ENCODE measurements around the gene BET1. TPM values are rescaled to one million over a fixed set of nuclear protein-coding genes. Genes with fewer than 3 reads are reported as not detected.
A peak's percentile ranks its signal among the peaks of the same experiment; 100 is the strongest.

The BET1 gene
- total and polyA plus RNA-seq, 9 of the 15 experiments (the other 6 are each of a cell fraction or from before 2014, with no cell fraction given): 15.8 to 190 (median 37.8) TPM

DNA sequence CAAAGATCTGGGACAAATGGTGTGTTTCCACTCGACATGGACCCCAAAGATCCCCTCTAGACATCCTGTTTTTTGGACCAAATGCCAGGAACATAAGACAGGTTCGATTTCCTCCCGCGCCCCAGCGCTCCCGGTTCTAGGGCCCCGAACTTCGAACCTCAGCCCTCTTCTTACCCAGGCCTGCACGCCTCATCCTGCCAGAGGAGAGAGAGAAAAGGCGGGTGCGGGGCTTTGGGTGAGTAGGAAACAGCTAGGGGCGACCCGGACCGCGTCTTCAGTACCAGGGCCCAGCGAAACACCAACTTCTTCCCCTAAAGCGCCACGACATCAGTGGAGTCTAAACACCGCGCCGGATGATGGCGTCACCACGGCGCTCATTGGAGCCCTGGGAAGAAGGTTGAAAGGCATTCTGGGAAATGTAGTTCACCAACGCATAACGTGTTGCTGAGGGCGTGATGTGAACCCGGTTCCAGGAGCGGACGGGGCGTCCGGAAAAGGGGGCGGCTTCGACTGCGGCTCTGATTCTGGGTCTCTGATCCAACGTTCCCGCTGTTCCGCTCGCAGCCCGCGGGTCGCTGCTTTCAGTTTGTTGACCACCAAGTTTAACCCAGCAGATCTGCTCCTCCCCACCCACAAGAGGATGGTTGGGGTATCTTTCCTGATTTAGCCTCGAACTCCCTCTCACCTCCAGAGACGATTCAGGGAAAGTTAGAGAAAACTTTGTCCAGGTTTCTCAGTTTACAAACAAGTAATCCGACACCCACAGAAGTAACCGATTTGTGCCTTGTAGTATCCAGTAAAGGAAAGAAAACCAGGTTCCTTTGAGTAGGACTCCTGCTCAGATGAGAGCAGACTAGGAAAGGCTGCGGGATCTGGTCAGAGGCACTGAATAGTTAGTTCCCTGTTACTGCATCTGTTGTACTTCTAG lies at the start of gene BET1 (continued):
- TF ChIP-seq ZNF740 (CRISPR knock-in tag; IDR thresholded peaks at IDR 0.05): no peak
- no peak for TF ChIP-seq ZNF740 (tag; IDR thresholded peaks at IDR 0.05)
- TF ChIP-seq, protein P1, sequence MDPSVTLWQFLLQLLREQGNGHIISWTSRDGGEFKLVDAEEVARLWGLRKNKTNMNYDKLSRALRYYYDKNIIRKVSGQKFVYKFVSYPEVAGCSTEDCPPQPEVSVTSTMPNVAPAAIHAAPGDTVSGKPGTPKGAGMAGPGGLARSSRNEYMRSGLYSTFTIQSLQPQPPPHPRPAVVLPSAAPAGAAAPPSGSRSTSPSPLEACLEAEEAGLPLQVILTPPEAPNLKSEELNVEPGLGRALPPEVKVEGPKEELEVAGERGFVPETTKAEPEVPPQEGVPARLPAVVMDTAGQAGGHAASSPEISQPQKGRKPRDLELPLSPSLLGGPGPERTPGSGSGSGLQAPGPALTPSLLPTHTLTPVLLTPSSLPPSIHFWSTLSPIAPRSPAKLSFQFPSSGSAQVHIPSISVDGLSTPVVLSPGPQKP (CRISPR knock-in tag; IDR thresholded peaks at IDR 0.05): no peak
- TF ChIP-seq HDAC1 (IDR thresholded peaks at IDR 0.05): peak in 1 of 2 experiments; percentile 73; a peak in 1 of 4 replicates
- no peak for TF ChIP-seq SMAD1 (IDR thresholded peaks at IDR 0.05; ENCODE audit: low read depth, low read length, partially characterized antibody)
- peak; percentile 35; the same call in 1 of the 2 replicates for TF ChIP-seq TAF7 (tag; IDR thresholded peaks at IDR 0.05)
- TF ChIP-seq SREBF1 (IDR thresholded peaks at IDR 0.05; ENCODE audit: borderline replicate concordance, low read depth, low read length): peak; percentile 67; the same call in 1 of the 2 replicates
- TF ChIP-seq TCFL5 (CRISPR knock-in tag; conservative IDR thresholded peaks at IDR 0.05): no peak
- no peak for TF ChIP-seq ZNF140 (CRISPR knock-in tag; IDR thresholded peaks at IDR 0.05)
- TF ChIP-seq PYGO2 (tag; IDR thresholded peaks at IDR 0.05): no peak
- no peak for TF ChIP-seq MCM7 (IDR thresholded peaks at IDR 0.05)
- peak; percentile 98 for TF ChIP-seq CREB3L1 (IDR thresholded peaks at IDR 0.05; ENCODE audit: borderline replicate concordance, low read depth)
- no peak for TF ChIP-seq ZKSCAN8 (CRISPR knock-in tag; IDR thresholded peaks at IDR 0.05)
- TF ChIP-seq RFX1 (IDR thresholded peaks at IDR 0.05): no peak
- no peak for TF ChIP-seq HMGN3 (IDR thresholded peaks at IDR 0.05; ENCODE audit: borderline replicate concordance, extremely low read depth, insufficient read length, low read depth, low read length)
- no peak for TF ChIP-seq FUS (optimal IDR thresholded peaks at IDR 0.05; ENCODE audit: low read depth, low read length)
- TF ChIP-seq SOX6 (IDR thresholded peaks at IDR 0.05): no peak
- TF ChIP-seq NFYB (IDR thresholded peaks at IDR 0.05; ENCODE audit: extremely low read depth, insufficient read length): peak; percentile 84
- TF ChIP-seq SMARCE1 (IDR thresholded peaks at IDR 0.05): 0 out of 2 replicates have a peak, but pooled peaks have one; percentile 6
- TF ChIP-seq E4F1 (CRISPR knock-in tag; IDR thresholded peaks at IDR 0.05; ENCODE audit: borderline replicate concordance): no peak
- no peak for TF ChIP-seq ZNF184 (CRISPR knock-in tag; IDR thresholded peaks at IDR 0.05)
- TF ChIP-seq ZNF830 (CRISPR knock-in tag; IDR thresholded peaks at IDR 0.05): no peak
